A549 treated with Hydrocortisone at 1 μM for 4 hours (cell line): ENCODE results near the gene CALB2. TPM values are rescaled to one million over a fixed set of nuclear protein-coding genes. Genes with fewer than 3 reads are reported as not detected.

ENCODE experiments used
- total RNA-seq: library from RNA; stranded (reverse); fragments of 200-300 nt; extraction: Qiagen RNA extraction; gene quantifications from 5 replicates; pipeline ENCODE4 v1.2.3, GENCODE V29; 2022

The CALB2 gene, protein sequence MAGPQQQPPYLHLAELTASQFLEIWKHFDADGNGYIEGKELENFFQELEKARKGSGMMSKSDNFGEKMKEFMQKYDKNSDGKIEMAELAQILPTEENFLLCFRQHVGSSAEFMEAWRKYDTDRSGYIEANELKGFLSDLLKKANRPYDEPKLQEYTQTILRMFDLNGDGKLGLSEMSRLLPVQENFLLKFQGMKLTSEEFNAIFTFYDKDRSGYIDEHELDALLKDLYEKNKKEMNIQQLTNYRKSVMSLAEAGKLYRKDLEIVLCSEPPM
- 4.0 to 7.1 TPM (median 5.1 TPM) in 5 replicates for total RNA-seq

GRCh38 chr16:71358464-71358998, at the start of gene CALB2:
Gene CALB2 (plus strand): TSS chr16:71358723. CDS start chr16:71358793, 70 bp downstream.

Other genes starting within 250 kb of the CALB2 start
- 0.28 to 0.56 TPM (median 0.48 TPM) in 5 replicates for gene HYDIN, start 128.0 kb upstream of the CALB2 start, total RNA-seq
- gene CMTR2, start 69.3 kb upstream of the CALB2 start, total RNA-seq: 10.8 to 16.8 TPM (median 12.9 TPM) in 5 replicates
- not detected in 5 replicates for gene TLE7, start 83.3 kb downstream of the CALB2 start, total RNA-seq
- 5.2 to 7.9 TPM (median 5.8 TPM) in 5 replicates for gene ZNF23, start 103.5 kb downstream of the CALB2 start, total RNA-seq
- gene ZNF19, start 130.6 kb downstream of the CALB2 start, total RNA-seq: 1.5 to 2.9 TPM (median 1.9 TPM) in 5 replicates
- gene CHST4, start 167.7 kb downstream of the CALB2 start, total RNA-seq: 0.05 to 0.09 TPM (median 0.08 TPM) in 3 of 5 replicates, not detected in the others
- 0.03 to 0.06 TPM (median 0.05 TPM) in 4 of 5 replicates, not detected in the other for gene TAT, start 218.4 kb downstream of the CALB2 start, total RNA-seq